ENCODE data around the gene LRRC3C. TPM values are rescaled to one million over a fixed set of nuclear protein-coding genes. Genes with fewer than 3 reads are reported as not detected.

Gene LRRC3C
- total RNA-seq, 2 donors from 2014 or later = not detected

- Mint-ChIP-seq H3K9me3 (no peaks in the 10 kb centered on the region), H3K27ac (no peak overlapping the region), H3K27me3 (peaks cover 15% of the 10 kb centered on the region), H3K36me3 (ENCODE audit: low read depth) (no peaks in the 10 kb centered on the region), H3K4me3 (no peak overlapping the region), H3K4me1 (no peaks in the 10 kb centered on the region)
- no peak for ATAC-seq (replicated peaks)
Observed at GRCh38 chr17:39971076-39971603, 43.6 kb downstream of the LRRC3C start.

DNA sequence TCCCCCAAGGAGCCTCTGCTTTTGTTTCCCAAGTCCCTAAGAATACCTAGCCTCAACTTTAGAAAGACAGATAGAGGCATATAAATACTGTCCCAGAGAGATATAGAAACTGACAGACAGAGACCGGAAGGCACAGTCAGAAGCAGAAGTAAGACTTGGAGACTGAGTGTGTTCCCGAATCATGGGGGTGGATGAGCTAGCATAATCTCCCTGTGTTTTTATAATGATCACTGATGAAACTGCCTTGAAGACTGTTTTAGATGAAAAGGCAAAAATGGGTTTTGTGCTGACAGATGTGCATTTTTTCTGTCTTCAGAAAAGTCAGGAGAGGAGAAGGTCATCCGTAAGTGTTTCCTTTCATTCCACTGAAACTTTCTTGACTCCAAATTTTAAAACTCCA lies 44.7 kb downstream of the LRRC3C start:
- peaks cover 15% of the 10 kb centered on the region for H3K27me3 Mint-ChIP-seq
- H3K4me1 Mint-ChIP-seq = no peaks in the 10 kb centered on the region
- no peak overlapping the region for H3K27ac Mint-ChIP-seq
- H3K9me3 Mint-ChIP-seq = no peaks in the 10 kb centered on the region
- H3K36me3 Mint-ChIP-seq (ENCODE audit: low read depth) = no peaks in the 10 kb centered on the region
- H3K4me3 Mint-ChIP-seq = peak overlapping the region; percentile 7
- ATAC-seq (replicated peaks) = peak; percentile 78

GRCh38 chr17:39973496-39973895 lies 46.0 kb downstream of the LRRC3C start:
- H3K27ac Mint-ChIP-seq = no peak overlapping the region
- H3K36me3 Mint-ChIP-seq (ENCODE audit: low read depth) = no peaks in the 10 kb centered on the region
- no peaks in the 10 kb centered on the region for H3K9me3 Mint-ChIP-seq
- H3K27me3 Mint-ChIP-seq = peaks cover 15% of the 10 kb centered on the region
- no peaks in the 10 kb centered on the region for H3K4me1 Mint-ChIP-seq
- no peak for ATAC-seq (replicated peaks)
- no peak overlapping the region for H3K4me3 Mint-ChIP-seq

DNA sequence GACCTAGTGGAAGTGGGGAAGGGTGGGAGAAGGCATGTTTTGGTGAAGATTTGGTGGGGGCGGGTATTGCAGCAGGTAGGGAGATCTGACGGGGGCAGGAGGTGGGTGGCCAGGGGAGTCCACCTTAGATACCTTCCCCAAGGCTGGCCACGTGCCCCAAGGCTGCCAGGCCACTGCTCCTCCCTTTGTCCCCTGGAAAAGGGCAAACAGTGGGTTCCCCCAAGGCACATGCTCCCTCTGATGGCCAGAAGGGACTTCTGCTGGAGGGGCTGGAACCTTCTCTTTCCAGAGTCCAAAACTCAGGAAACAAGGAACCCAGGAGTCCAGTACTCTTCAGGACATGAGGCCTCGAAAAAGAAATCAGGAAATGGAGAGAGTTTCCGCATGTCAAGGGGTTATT lies 46.9 kb downstream of the LRRC3C start:
- Mint-ChIP-seq H3K27me3 (peaks cover 9% of the 10 kb centered on the region), H3K36me3 (ENCODE audit: low read depth) (no peaks in the 10 kb centered on the region), H3K4me1 (no peaks in the 10 kb centered on the region), H3K27ac (no peak overlapping the region), H3K4me3 (no peak overlapping the region), H3K9me3 (no peaks in the 10 kb centered on the region)
- ATAC-seq (replicated peaks) = no peak

DNA sequence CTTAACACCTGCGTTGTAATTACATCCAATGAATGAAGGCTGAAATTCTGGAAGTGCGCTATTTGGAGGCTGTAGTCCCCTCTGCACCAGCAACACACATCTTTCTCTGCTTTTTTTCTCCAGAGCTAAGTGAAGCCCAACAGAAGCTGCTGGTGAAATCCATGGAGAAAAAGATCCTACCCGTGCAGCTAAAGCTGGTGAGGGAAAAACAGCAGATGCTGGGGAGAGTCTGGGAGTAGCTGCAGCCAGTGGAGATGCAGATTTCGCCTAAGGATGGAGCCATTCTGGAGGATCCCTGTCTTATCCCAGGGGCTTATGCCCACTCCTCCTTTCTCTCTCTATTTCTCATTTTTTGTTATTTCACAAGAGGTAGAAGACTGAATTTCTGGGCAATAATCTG lies 48.3 kb downstream of the LRRC3C start:
- ATAC-seq (replicated peaks) = no peak
- peaks cover 6% of the 10 kb centered on the region for H3K4me1 Mint-ChIP-seq
- H3K9me3 Mint-ChIP-seq = no peaks in the 10 kb centered on the region
- H3K27me3 Mint-ChIP-seq = peaks cover 3% of the 10 kb centered on the region
- H3K4me3 Mint-ChIP-seq = no peak overlapping the region
- no peak overlapping the region for H3K27ac Mint-ChIP-seq
- H3K36me3 Mint-ChIP-seq (ENCODE audit: low read depth) = peaks cover 3% of the 10 kb centered on the region

- peak overlapping the region; percentile 95 for H3K4me3 Mint-ChIP-seq
- no peaks in the 10 kb centered on the region for H3K27me3 Mint-ChIP-seq
- no peaks in the 10 kb centered on the region for H3K9me3 Mint-ChIP-seq
- H3K4me1 Mint-ChIP-seq = peaks cover 12% of the 10 kb centered on the region
- ATAC-seq (replicated peaks) = no peak
- H3K27ac Mint-ChIP-seq = no peak overlapping the region
- peaks cover 33% of the 10 kb centered on the region for H3K36me3 Mint-ChIP-seq (ENCODE audit: low read depth)
Observed at GRCh38 chr17:39979016-39979670, 51.6 kb downstream of the LRRC3C start.

- peaks cover 12% of the 10 kb centered on the region for H3K4me1 Mint-ChIP-seq
- peak overlapping the region; percentile 94 for H3K27ac Mint-ChIP-seq
- H3K36me3 Mint-ChIP-seq (ENCODE audit: low read depth) = peaks cover 41% of the 10 kb centered on the region
Observed at GRCh38 chr17:39979893-39980350, 52.4 kb downstream of the LRRC3C start.

GRCh38 chr17:39980351-39981206 lies 53.0 kb downstream of the LRRC3C start, which contains the start of gene PSMD3:
Gene PSMD3, plus strand, starts transcription at chr17:39980807. Its CDS starts 164 bp downstream, at chr17:39980971.
- peak; percentile 98 for ATAC-seq (replicated peaks)
- Mint-ChIP-seq H3K27ac (peak within 1 kb of the TSS; percentile 94), H3K9me3 (no peaks in the 10 kb centered on the region), H3K27me3 (no peaks in the 10 kb centered on the region), H3K4me3 (peak within 1 kb of the TSS; percentile 95), H3K36me3 (ENCODE audit: low read depth) (peaks cover 48% of the 10 kb centered on the region), H3K4me1 (peaks cover 12% of the 10 kb centered on the region)

More at GRCh38 chr17:39979893-39980350, 52.4 kb downstream of the LRRC3C start:
- Mint-ChIP-seq H3K4me3 (peak overlapping the region; percentile 95), H3K9me3 (no peaks in the 10 kb centered on the region), H3K27me3 (no peaks in the 10 kb centered on the region)
- peak; percentile 9 for ATAC-seq (replicated peaks)

- peak overlapping the region; percentile 95 for H3K4me3 Mint-ChIP-seq
- H3K27me3 Mint-ChIP-seq = no peaks in the 10 kb centered on the region
- peak overlapping the region; percentile 94 for H3K27ac Mint-ChIP-seq
- peaks cover 12% of the 10 kb centered on the region for H3K4me1 Mint-ChIP-seq
- H3K9me3 Mint-ChIP-seq = no peaks in the 10 kb centered on the region
- no peak for ATAC-seq (replicated peaks)
- peaks cover 55% of the 10 kb centered on the region for H3K36me3 Mint-ChIP-seq (ENCODE audit: low read depth)
Observed at GRCh38 chr17:39981207-39981741, 53.7 kb downstream of the LRRC3C start.

- H3K27me3 Mint-ChIP-seq = no peaks in the 10 kb centered on the region
- peak overlapping the region; percentile 94 for H3K27ac Mint-ChIP-seq
- peaks cover 61% of the 10 kb centered on the region for H3K36me3 Mint-ChIP-seq (ENCODE audit: low read depth)
- no peak for ATAC-seq (replicated peaks)
- H3K4me1 Mint-ChIP-seq = peaks cover 12% of the 10 kb centered on the region
- H3K4me3 Mint-ChIP-seq = peak overlapping the region; percentile 95
- H3K9me3 Mint-ChIP-seq = no peaks in the 10 kb centered on the region
Observed at GRCh38 chr17:39981766-39982375, 54.3 kb downstream of the LRRC3C start.

DNA sequence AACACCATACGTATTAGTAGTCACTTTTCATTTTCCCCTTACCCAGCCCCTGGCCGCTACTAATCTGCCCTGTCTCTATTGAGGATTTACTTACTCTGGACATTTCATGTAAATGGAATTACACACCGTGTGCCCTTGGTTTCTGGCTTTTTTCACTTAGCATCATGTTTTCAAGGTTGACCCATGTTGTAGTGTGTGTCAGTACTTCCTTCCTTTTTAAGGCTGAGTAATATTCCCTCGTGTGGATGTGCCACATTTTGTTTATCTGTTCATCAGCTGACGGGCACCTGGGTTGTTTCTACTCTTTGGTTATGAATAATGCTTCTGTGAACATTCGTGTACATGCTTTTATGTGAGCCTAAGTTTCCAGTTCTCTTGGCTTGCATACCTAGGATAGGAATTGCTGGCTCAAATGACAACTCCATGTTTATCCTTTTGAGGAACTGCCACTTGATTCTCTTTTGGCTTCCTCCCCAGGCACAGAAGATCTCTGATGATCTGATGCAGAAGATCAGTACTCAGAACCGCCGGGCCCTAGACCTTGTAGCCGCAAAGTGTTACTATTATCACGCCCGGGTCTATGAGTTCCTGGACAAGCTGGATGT lies 60.8 kb downstream of the LRRC3C start:
- peak overlapping the region; percentile 46 for H3K27ac Mint-ChIP-seq
- no peak overlapping the region for H3K4me3 Mint-ChIP-seq
- H3K9me3 Mint-ChIP-seq = no peaks in the 10 kb centered on the region
- H3K36me3 Mint-ChIP-seq (ENCODE audit: low read depth) = peaks cover 100% of the 10 kb centered on the region
- peak; percentile 34 for ATAC-seq (replicated peaks)
- no peaks in the 10 kb centered on the region for H3K27me3 Mint-ChIP-seq
- no peaks in the 10 kb centered on the region for H3K4me1 Mint-ChIP-seq

DNA sequence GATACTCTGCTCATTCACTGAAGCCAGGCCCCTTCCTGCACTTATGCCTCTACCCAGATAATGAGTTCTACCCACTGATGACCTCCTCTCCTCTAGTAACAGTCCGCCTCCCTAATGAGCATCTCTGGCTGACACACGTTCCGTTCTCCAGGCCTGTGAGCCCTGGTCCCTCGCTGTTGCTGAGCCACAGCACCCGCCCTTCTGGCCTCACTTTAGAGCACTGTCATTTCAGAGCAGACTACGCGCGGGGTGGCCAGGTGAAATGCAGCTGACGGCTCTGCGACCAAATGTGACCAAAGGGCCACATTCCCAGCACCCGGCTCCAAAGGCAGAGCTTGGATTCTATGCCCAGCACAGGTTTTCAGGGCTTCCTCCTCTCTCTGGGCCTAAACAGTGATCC lies 66.9 kb downstream of the LRRC3C start:
- ATAC-seq (replicated peaks) = no peak
- Mint-ChIP-seq H3K4me3 (no peak overlapping the region), H3K36me3 (ENCODE audit: low read depth) (peaks cover 92% of the 10 kb centered on the region), H3K9me3 (no peaks in the 10 kb centered on the region), H3K4me1 (peaks cover 8% of the 10 kb centered on the region), H3K27me3 (no peaks in the 10 kb centered on the region), H3K27ac (peak overlapping the region; percentile 56)

All from activated T-helper 17 cell treated with anti-CD3 and anti-CD28 coated beads, Interleukin-2, amount 50 U/mL, for 72 hours (primary cell).